Adipocyte (in vitro differentiated cells): Measurements from ENCODE around the gene NAIF1.
A peak's percentile ranks its signal among the peaks of the same experiment; 100 is the strongest.

ENCODE experiments used
- DNase-seq: peaks from one replicate; pipeline ENCODE4 v3.0.0-alpha.2; 2015; ENCODE audit warnings: low read depth
- H3K27me3 ChIP-seq: replicated peaks from 2 replicates; pipeline ENCODE4 v1.7.0; 2013; ENCODE audit warnings: mild to moderate bottlenecking, low read length, moderate library complexity; ENCODE audit not compliant: control insufficient read depth, insufficient read depth
- H3K36me3 ChIP-seq: 2 replicates; pipeline ENCODE4 v1.7.0; 2013; ENCODE audit warnings: low read length, mild to moderate bottlenecking, moderate library complexity; ENCODE audit not compliant: control insufficient read depth, insufficient read depth, severe bottlenecking
- H3K4me1 ChIP-seq: 2 replicates; pipeline ENCODE4 v1.7.0; 2013; ENCODE audit warnings: mild to moderate bottlenecking, low read length, moderate library complexity; ENCODE audit not compliant: control insufficient read depth, insufficient read depth
- H3K4me3 ChIP-seq: 2 replicates; pipeline ENCODE4 v1.7.0; 2013; ENCODE audit warnings: mild to moderate bottlenecking, low read length, moderate library complexity
- H3K9ac ChIP-seq: 2 replicates; pipeline ENCODE4 v1.7.0; 2013; ENCODE audit warnings: mild to moderate bottlenecking, low read length, moderate library complexity
- H3K9me3 ChIP-seq: 2 replicates; pipeline ENCODE4 v1.7.0; 2013; ENCODE audit warnings: mild to moderate bottlenecking, low read length, moderate library complexity; ENCODE audit not compliant: control insufficient read depth

Gene NAIF1

GRCh38 chr9:128092199-128092977 is 25.3 kb upstream of the NAIF1 start:
- Histone ChIP-seq H3K9ac (peak overlapping the region; percentile 74), H3K27me3 (no peaks in the 10 kb centered on the region), H3K9me3 (no peaks in the 10 kb centered on the region), H3K4me1 (peaks cover 42% of the 10 kb centered on the region), H3K4me3 (peak overlapping the region; percentile 76), H3K36me3 (no peaks in the 10 kb centered on the region)
- DNase-seq: no peak

- DNase-seq: no peak
- H3K9ac ChIP-seq: peak overlapping the region; percentile 74
- H3K36me3 ChIP-seq: no peaks in the 10 kb centered on the region
- peaks cover 39% of the 10 kb centered on the region for H3K4me1 ChIP-seq
- no peaks in the 10 kb centered on the region for H3K27me3 ChIP-seq
- H3K4me3 ChIP-seq: peak overlapping the region; percentile 76
- H3K9me3 ChIP-seq: no peaks in the 10 kb centered on the region
Measured at GRCh38 chr9:128091571-128091970, 24.5 kb upstream of the NAIF1 start.

GRCh38 chr9:128091144-128091543 is 24.0 kb upstream of the NAIF1 start:
- Histone ChIP-seq H3K27me3 (no peaks in the 10 kb centered on the region), H3K9ac (peak overlapping the region; percentile 74), H3K9me3 (no peaks in the 10 kb centered on the region), H3K36me3 (no peaks in the 10 kb centered on the region), H3K4me1 (peaks cover 39% of the 10 kb centered on the region), H3K4me3 (peak overlapping the region; percentile 76)
- peak; percentile 88 for DNase-seq

- peaks cover 30% of the 10 kb centered on the region for H3K4me1 ChIP-seq
- H3K36me3 ChIP-seq: no peaks in the 10 kb centered on the region
- no peaks in the 10 kb centered on the region for H3K27me3 ChIP-seq
- no peak overlapping the region for H3K4me3 ChIP-seq
- no peak overlapping the region for H3K9ac ChIP-seq
- H3K9me3 ChIP-seq: no peaks in the 10 kb centered on the region
- no peak for DNase-seq
Measured at GRCh38 chr9:128089299-128089698, 22.2 kb upstream of the NAIF1 start.

GRCh38 chr9:128088253-128088945 is 21.3 kb upstream of the NAIF1 start:
- Histone ChIP-seq H3K36me3 (no peaks in the 10 kb centered on the region), H3K9me3 (no peaks in the 10 kb centered on the region), H3K4me1 (peaks cover 26% of the 10 kb centered on the region), H3K4me3 (no peak overlapping the region), H3K27me3 (no peaks in the 10 kb centered on the region), H3K9ac (no peak overlapping the region)
- DNase-seq: no peak

GRCh38 chr9:128087262-128087661 is 20.1 kb upstream of the NAIF1 start:
- Histone ChIP-seq H3K9ac (no peak overlapping the region), H3K36me3 (no peaks in the 10 kb centered on the region), H3K9me3 (no peaks in the 10 kb centered on the region), H3K27me3 (no peaks in the 10 kb centered on the region), H3K4me3 (no peak overlapping the region), H3K4me1 (peaks cover 16% of the 10 kb centered on the region)
- no peak for DNase-seq

GRCh38 chr9:128085943-128086342 is 18.8 kb upstream of the NAIF1 start:
- H3K9me3 ChIP-seq: no peaks in the 10 kb centered on the region
- no peak overlapping the region for H3K9ac ChIP-seq
- peaks cover 19% of the 10 kb centered on the region for H3K4me1 ChIP-seq
- no peaks in the 10 kb centered on the region for H3K36me3 ChIP-seq
- H3K27me3 ChIP-seq: no peaks in the 10 kb centered on the region
- DNase-seq: peak; percentile 22
- no peak overlapping the region for H3K4me3 ChIP-seq

- no peak overlapping the region for H3K4me3 ChIP-seq
- no peak overlapping the region for H3K9ac ChIP-seq
- peaks cover 21% of the 10 kb centered on the region for H3K4me1 ChIP-seq
- no peak for DNase-seq
- H3K9me3 ChIP-seq: no peaks in the 10 kb centered on the region
- H3K27me3 ChIP-seq: no peaks in the 10 kb centered on the region
- H3K36me3 ChIP-seq: no peaks in the 10 kb centered on the region
Measured at GRCh38 chr9:128084746-128085145, 17.6 kb upstream of the NAIF1 start.

- H3K27me3 ChIP-seq: no peaks in the 10 kb centered on the region
- peak overlapping the region; percentile 75 for H3K9ac ChIP-seq
- no peak for DNase-seq
- H3K4me3 ChIP-seq: no peak overlapping the region
- H3K36me3 ChIP-seq: no peaks in the 10 kb centered on the region
- peaks cover 31% of the 10 kb centered on the region for H3K4me1 ChIP-seq
- no peaks in the 10 kb centered on the region for H3K9me3 ChIP-seq
Measured at GRCh38 chr9:128082151-128082550, 15.0 kb upstream of the NAIF1 start.

- H3K9ac ChIP-seq: peak overlapping the region; percentile 75
- H3K36me3 ChIP-seq: no peaks in the 10 kb centered on the region
- peak; percentile 95 for DNase-seq
- H3K4me1 ChIP-seq: peaks cover 31% of the 10 kb centered on the region
- peak overlapping the region; percentile 24 for H3K4me3 ChIP-seq
- no peaks in the 10 kb centered on the region for H3K9me3 ChIP-seq
- no peaks in the 10 kb centered on the region for H3K27me3 ChIP-seq
Measured at GRCh38 chr9:128081056-128081455, 13.9 kb upstream of the NAIF1 start.

- Histone ChIP-seq H3K4me1 (peaks cover 35% of the 10 kb centered on the region), H3K9me3 (no peaks in the 10 kb centered on the region), H3K4me3 (no peak overlapping the region), H3K9ac (no peak overlapping the region), H3K36me3 (no peaks in the 10 kb centered on the region), H3K27me3 (no peaks in the 10 kb centered on the region)
- DNase-seq: no peak
Measured at GRCh38 chr9:128080206-128080605, 13.1 kb upstream of the NAIF1 start.
